H1 (cell line): ENCODE data around the gene ALPK3. TPM values are rescaled to one million over a fixed set of nuclear protein-coding genes. Genes with fewer than 3 reads are reported as not detected.

Experiments used
- BCL11A ChIP-seq, 2 experiments: IDR thresholded peaks; one replicate each; pipeline ENCODE4 v1.6.1; 2011; ENCODE audit warnings: low read depth in 2 of 2, low read length in 2 of 2, mild to moderate bottlenecking in 2 of 2
- CHD7 ChIP-seq: fragments of 300-600 bp; sonication (generic); IDR thresholded peaks from 2 replicates; pipeline ENCODE4 v1.7.1; 2012; ENCODE audit warnings: low read length, moderate library complexity, mild to moderate bottlenecking, inconsistent platforms; ENCODE audit not compliant: insufficient replicate concordance
- E2F6 ChIP-seq: IDR thresholded peaks from 2 replicates; pipeline ENCODE4 v1.6.1; 2012; ENCODE audit warnings: inconsistent platforms
- KDM4A ChIP-seq: IDR thresholded peaks from one replicate; pipeline ENCODE4 v1.7.1; 2012; ENCODE audit warnings: low read depth, mild to moderate bottlenecking, moderate library complexity, low read length, inconsistent platforms; ENCODE audit not compliant: severe bottlenecking
- POLR2A ChIP-seq, 2 experiments: IDR thresholded peaks; 1 replicate in 1 of 2; 2 replicates in 1 of 2; pipeline ENCODE4 v1.6.1; 2011; ENCODE audit warnings: low read depth in 2 of 2, low read length in 2 of 2, mild to moderate bottlenecking in 2 of 2; ENCODE audit errors: control extremely low read depth in 1 of 2
- RFX5 ChIP-seq: IDR thresholded peaks from 2 replicates; pipeline ENCODE4 v1.6.1; 2011; ENCODE audit warnings: low read depth, low read length, improper control_type of control experiment, borderline replicate concordance
- YY1 ChIP-seq: IDR thresholded peaks from 2 replicates; pipeline ENCODE4 v1.6.1; 2011; ENCODE audit warnings: low read depth, mild to moderate bottlenecking, low read length
- polyA plus RNA-seq, 7 experiments: library from polyadenylated mRNA; depleted of rRNA in 3 of 7; stranded (reverse) in 5 of 7; unstranded in 2 of 7; fragments of >200 nt in 5 of 7; fragments of 200-250 nt in 2 of 7; gene quantifications; 1 replicate in 5 of 7; 2 replicates in 1 of 7; 4 replicates in 1 of 7; pipeline versions ENCODE4 v1.2.1 to v1.2.3, GENCODE V29; 2011 to 2013; ENCODE audit warnings: missing spikeins in 2 of 7, mixed read lengths in 2 of 7
- total RNA-seq: library from RNA; stranded (reverse); fragmentation: NEBNext Ultra II Directional; extraction: Animal tissue kit (Norgen Biotek cat#: 25700); gene quantifications from 2 replicates; pipeline ENCODE4 v1.2.1, GENCODE V29; 2021

The ALPK3 gene
- total and polyA plus RNA-seq, 2 of the 8 experiments (the other 6 are each of a cell fraction or from before 2014, with no cell fraction given): 4.4 to 19.2 TPM

GRCh38 chr15:84894736-84895425 lies 77.7 kb downstream of the ALPK3 start (continued):
- TF ChIP-seq CHD7: no peak
- no peak for TF ChIP-seq RFX5
- no peak for TF ChIP-seq BCL11A (IDR thresholded peaks at IDR 0.05; ENCODE audit: low read depth in 2 of 2, low read length in 2 of 2)
- TF ChIP-seq YY1: no peak
- no peak for TF ChIP-seq KDM4A
- no peak for TF ChIP-seq POLR2A (IDR thresholded peaks at IDR 0.05; ENCODE audit: control extremely low read depth in 1 of 2, low read depth in 2 of 2, low read length in 2 of 2)
- TF ChIP-seq E2F6: no peak
